HepG2 (cell line): Measurements from ENCODE around the gene SERTAD4. TPM values are rescaled to one million over a fixed set of nuclear protein-coding genes. Genes with fewer than 3 reads are reported as not detected.

Experiments used
- ZFP36L1 ChIP-seq: sonication (generic); formaldehyde crosslinking; IDR thresholded peaks from 2 replicates; pipeline ENCODE4 v1.8.0; 2022; ENCODE audit warnings: mild to moderate bottlenecking, missing genetic modification reagents, moderate library complexity
- polyA plus RNA-seq, 8 experiments: library from polyadenylated mRNA; depleted of rRNA in 3 of 8; stranded (reverse) in 7 of 8; unstranded in 1 of 8; fragments of >200 nt; fragmentation: Illumina TruSeq in 4 of 8; extraction: Trizol in 4 of 8; gene quantifications; 2 replicates each; pipeline versions ENCODE4 v1.2.1 to v1.2.3, GENCODE V29; 2011 to 2016; ENCODE audit warnings: low read depth in 4 of 8, missing spikeins in 1 of 8, mixed read lengths in 1 of 8; ENCODE audit not compliant: insufficient read depth in 1 of 8
- total RNA-seq, 5 experiments: library from RNA; depleted of rRNA; stranded (reverse); fragments of >200 nt; fragmentation: Illumina TruSeq; extraction: Trizol; gene quantifications; 2 replicates each; pipeline ENCODE4 v1.2.3, GENCODE V29; 2016; ENCODE audit warnings: low read depth in 1 of 5
- TF ChIP-seq, protein P1 (sequence below): sonication (generic); formaldehyde crosslinking; IDR thresholded peaks from 2 replicates; pipeline ENCODE4 v1.5.1; 2020; ENCODE audit warnings: mild to moderate bottlenecking, missing genetic modification reagents, moderate library complexity
- TF ChIP-seq, protein P2 (sequence below): sonication (generic); formaldehyde crosslinking; IDR thresholded peaks from 2 replicates; pipeline ENCODE4 v1.4.0; 2020; ENCODE audit warnings: missing genetic modification reagents
- TF ChIP-seq, protein P3 (sequence below): sonication (generic); formaldehyde crosslinking; IDR thresholded peaks from 2 replicates; pipeline ENCODE4 v1.9.0; 2022; ENCODE audit warnings: missing genetic modification reagents, mild to moderate bottlenecking, borderline replicate concordance

The SERTAD4 gene
- total and polyA plus RNA-seq, 2 of the 13 experiments (the other 11 are each of a cell fraction or from before 2014, with no cell fraction given), result not detected

DNA sequence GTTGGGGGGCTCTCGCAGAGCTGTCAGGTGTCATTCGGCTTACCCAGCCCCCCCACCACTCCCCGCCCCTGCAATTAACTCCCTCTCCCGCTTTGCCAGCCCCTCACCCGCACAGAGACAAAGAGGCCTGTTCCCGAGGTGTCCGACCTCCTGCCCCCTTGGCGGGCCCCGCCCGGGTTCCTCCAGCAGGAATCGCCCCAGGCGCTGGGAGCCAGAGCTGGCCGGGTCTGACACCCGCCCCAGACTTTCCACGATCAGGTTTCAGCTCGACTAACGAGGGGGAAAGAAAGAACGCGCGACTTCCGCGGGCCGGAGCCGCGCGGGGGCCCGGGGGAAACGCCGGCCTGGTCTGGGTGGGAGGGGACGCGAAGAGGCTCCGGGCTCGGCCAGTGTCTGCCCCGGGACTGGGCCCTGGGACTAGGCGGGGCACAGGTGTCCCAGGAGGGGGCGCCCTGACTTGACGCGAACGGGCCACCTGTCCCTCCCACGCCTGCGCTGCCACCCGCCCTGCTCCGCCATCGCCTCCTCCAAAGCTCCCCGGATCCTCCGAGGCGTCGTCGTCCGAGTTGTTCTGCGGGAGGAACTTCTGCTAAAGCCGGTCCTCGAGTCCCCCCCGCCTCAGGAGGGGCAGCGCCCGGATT is 59.8 kb downstream of the SERTAD4 start (continued):
- TF ChIP-seq, protein P1, sequence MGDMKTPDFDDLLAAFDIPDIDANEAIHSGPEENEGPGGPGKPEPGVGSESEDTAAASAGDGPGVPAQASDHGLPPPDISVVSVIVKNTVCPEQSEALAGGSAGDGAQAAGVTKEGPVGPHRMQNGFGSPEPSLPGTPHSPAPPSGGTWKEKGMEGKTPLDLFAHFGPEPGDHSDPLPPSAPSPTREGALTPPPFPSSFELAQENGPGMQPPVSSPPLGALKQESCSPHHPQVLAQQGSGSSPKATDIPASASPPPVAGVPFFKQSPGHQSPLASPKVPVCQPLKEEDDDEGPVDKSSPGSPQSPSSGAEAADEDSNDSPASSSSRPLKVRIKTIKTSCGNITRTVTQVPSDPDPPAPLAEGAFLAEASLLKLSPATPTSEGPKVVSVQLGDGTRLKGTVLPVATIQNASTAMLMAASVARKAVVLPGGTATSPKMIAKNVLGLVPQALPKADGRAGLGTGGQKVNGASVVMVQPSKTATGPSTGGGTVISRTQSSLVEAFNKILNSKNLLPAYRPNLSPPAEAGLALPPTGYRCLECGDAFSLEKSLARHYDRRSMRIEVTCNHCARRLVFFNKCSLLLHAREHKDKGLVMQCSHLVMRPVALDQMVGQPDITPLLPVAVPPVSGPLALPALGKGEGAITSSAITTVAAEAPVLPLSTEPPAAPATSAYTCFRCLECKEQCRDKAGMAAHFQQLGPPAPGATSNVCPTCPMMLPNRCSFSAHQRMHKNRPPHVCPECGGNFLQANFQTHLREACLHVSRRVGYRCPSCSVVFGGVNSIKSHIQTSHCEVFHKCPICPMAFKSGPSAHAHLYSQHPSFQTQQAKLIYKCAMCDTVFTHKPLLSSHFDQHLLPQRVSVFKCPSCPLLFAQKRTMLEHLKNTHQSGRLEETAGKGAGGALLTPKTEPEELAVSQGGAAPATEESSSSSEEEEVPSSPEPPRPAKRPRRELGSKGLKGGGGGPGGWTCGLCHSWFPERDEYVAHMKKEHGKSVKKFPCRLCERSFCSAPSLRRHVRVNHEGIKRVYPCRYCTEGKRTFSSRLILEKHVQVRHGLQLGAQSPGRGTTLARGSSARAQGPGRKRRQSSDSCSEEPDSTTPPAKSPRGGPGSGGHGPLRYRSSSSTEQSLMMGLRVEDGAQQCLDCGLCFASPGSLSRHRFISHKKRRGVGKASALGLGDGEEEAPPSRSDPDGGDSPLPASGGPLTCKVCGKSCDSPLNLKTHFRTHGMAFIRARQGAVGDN (CRISPR knock-in tag), result peak; percentile 25; the same call in 1 of the 2 replicates
- TF ChIP-seq, protein P2, sequence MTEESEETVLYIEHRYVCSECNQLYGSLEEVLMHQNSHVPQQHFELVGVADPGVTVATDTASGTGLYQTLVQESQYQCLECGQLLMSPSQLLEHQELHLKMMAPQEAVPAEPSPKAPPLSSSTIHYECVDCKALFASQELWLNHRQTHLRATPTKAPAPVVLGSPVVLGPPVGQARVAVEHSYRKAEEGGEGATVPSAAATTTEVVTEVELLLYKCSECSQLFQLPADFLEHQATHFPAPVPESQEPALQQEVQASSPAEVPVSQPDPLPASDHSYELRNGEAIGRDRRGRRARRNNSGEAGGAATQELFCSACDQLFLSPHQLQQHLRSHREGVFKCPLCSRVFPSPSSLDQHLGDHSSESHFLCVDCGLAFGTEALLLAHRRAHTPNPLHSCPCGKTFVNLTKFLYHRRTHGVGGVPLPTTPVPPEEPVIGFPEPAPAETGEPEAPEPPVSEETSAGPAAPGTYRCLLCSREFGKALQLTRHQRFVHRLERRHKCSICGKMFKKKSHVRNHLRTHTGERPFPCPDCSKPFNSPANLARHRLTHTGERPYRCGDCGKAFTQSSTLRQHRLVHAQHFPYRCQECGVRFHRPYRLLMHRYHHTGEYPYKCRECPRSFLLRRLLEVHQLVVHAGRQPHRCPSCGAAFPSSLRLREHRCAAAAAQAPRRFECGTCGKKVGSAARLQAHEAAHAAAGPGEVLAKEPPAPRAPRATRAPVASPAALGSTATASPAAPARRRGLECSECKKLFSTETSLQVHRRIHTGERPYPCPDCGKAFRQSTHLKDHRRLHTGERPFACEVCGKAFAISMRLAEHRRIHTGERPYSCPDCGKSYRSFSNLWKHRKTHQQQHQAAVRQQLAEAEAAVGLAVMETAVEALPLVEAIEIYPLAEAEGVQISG (CRISPR knock-in tag), result peak; percentile 15; the same call in 1 of the 2 replicates
- TF ChIP-seq, protein P3, sequence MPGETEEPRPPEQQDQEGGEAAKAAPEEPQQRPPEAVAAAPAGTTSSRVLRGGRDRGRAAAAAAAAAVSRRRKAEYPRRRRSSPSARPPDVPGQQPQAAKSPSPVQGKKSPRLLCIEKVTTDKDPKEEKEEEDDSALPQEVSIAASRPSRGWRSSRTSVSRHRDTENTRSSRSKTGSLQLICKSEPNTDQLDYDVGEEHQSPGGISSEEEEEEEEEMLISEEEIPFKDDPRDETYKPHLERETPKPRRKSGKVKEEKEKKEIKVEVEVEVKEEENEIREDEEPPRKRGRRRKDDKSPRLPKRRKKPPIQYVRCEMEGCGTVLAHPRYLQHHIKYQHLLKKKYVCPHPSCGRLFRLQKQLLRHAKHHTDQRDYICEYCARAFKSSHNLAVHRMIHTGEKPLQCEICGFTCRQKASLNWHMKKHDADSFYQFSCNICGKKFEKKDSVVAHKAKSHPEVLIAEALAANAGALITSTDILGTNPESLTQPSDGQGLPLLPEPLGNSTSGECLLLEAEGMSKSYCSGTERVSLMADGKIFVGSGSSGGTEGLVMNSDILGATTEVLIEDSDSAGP (CRISPR knock-in tag), result 0 out of 2 replicates have a peak, but pooled peaks have one; percentile 49
- no peak for TF ChIP-seq ZFP36L1 (CRISPR knock-in tag)
